Measurements from ENCODE around the gene UNG. TPM values are rescaled to one million over a fixed set of nuclear protein-coding genes. Genes with fewer than 3 reads are reported as not detected.

Gene UNG
- total and polyA plus RNA-seq, 9 of the 15 experiments (the other 6 are each of a cell fraction or from before 2014, with no cell fraction given) = 8.4 to 59.8 (median 41.0) TPM

GRCh38 chr12:109093022-109093918 is 4.1 kb upstream of the UNG start, which contains the start of gene ALKBH2 (continued):
- peak; percentile 68; the same call in 1 of the 2 replicates for TF ChIP-seq PHF8 (IDR thresholded peaks at IDR 0.05; ENCODE audit: borderline replicate concordance, low read length)
- no peak for TF ChIP-seq ZNF324 (CRISPR knock-in tag; IDR thresholded peaks at IDR 0.05)
- 0 out of 2 replicates have a peak, but pooled peaks have one; percentile 61 for TF ChIP-seq TARDBP (IDR thresholded peaks at IDR 0.05)
- no peak for TF ChIP-seq NFYB (IDR thresholded peaks at IDR 0.05; ENCODE audit: extremely low read depth, insufficient read length)
- no peak for TF ChIP-seq PCBP1 (IDR thresholded peaks at IDR 0.05; ENCODE audit: low read depth, low read length, poor library complexity, severe bottlenecking)
- no peak for TF ChIP-seq ZNF3 (CRISPR knock-in tag; IDR thresholded peaks at IDR 0.05)
- TF ChIP-seq, protein P1, sequence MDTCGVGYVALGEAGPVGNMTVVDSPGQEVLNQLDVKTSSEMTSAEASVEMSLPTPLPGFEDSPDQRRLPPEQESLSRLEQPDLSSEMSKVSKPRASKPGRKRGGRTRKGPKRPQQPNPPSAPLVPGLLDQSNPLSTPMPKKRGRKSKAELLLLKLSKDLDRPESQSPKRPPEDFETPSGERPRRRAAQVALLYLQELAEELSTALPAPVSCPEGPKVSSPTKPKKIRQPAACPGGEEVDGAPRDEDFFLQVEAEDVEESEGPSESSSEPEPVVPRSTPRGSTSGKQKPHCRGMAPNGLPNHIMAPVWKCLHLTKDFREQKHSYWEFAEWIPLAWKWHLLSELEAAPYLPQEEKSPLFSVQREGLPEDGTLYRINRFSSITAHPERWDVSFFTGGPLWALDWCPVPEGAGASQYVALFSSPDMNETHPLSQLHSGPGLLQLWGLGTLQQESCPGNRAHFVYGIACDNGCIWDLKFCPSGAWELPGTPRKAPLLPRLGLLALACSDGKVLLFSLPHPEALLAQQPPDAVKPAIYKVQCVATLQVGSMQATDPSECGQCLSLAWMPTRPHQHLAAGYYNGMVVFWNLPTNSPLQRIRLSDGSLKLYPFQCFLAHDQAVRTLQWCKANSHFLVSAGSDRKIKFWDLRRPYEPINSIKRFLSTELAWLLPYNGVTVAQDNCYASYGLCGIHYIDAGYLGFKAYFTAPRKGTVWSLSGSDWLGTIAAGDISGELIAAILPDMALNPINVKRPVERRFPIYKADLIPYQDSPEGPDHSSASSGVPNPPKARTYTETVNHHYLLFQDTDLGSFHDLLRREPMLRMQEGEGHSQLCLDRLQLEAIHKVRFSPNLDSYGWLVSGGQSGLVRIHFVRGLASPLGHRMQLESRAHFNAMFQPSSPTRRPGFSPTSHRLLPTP (IDR thresholded peaks at IDR 0.05; ENCODE audit: borderline replicate concordance, extremely low read depth, insufficient read length) = no peak
- no peak for TF ChIP-seq XRCC3 (IDR thresholded peaks at IDR 0.05)
- no peak for TF ChIP-seq TAF15 (IDR thresholded peaks at IDR 0.05; ENCODE audit: low read depth, low read length)
- peak; percentile 75 for TF ChIP-seq BRD9 (IDR thresholded peaks at IDR 0.05; ENCODE audit: low read depth, partially characterized antibody)
- no peak for TF ChIP-seq RBM14 (IDR thresholded peaks at IDR 0.05; ENCODE audit: borderline replicate concordance, insufficient read depth, low read depth, low read length)
- TF ChIP-seq ZNF586 (CRISPR knock-in tag; conservative IDR thresholded peaks at IDR 0.05) = no peak
- TF ChIP-seq CBFA2T2 (conservative IDR thresholded peaks at IDR 0.05) = no peak
- no peak for TF ChIP-seq HES1 (IDR thresholded peaks at IDR 0.05; ENCODE audit: low read depth)
- TF ChIP-seq BCOR (IDR thresholded peaks at IDR 0.05) = peak; percentile 99
- TF ChIP-seq TCF3 (CRISPR knock-in tag; IDR thresholded peaks at IDR 0.05) = peak; percentile 32; the same call in 1 of the 2 replicates
- no peak for TF ChIP-seq KAT2B (IDR thresholded peaks at IDR 0.05; ENCODE audit: low read depth, low read length)
- TF ChIP-seq FOXA1 (IDR thresholded peaks at IDR 0.05; ENCODE audit: borderline replicate concordance) = no peak
- peak; percentile 65 for TF ChIP-seq SOX6 (IDR thresholded peaks at IDR 0.05)
- peak; percentile 97 for TF ChIP-seq TFAP4 (CRISPR knock-in tag; IDR thresholded peaks at IDR 0.05; ENCODE audit: borderline replicate concordance)
- peak; percentile 96; the same call in 1 of the 2 replicates for TF ChIP-seq STAT6 (CRISPR knock-in tag; IDR thresholded peaks at IDR 0.05)

All from K562 (cell line).